GM12873 (cell line): ENCODE data around the gene GDF9.

Experiments used
- CTCF ChIP-seq: IDR thresholded peaks from 2 replicates; pipeline ENCODE4 v1.5.1; 2012; ENCODE audit warnings: low read depth, mild to moderate bottlenecking, moderate library complexity, low read length, control low read depth; ENCODE audit not compliant: insufficient read depth; ENCODE audit errors: missing control alignments

Gene GDF9

DNA sequence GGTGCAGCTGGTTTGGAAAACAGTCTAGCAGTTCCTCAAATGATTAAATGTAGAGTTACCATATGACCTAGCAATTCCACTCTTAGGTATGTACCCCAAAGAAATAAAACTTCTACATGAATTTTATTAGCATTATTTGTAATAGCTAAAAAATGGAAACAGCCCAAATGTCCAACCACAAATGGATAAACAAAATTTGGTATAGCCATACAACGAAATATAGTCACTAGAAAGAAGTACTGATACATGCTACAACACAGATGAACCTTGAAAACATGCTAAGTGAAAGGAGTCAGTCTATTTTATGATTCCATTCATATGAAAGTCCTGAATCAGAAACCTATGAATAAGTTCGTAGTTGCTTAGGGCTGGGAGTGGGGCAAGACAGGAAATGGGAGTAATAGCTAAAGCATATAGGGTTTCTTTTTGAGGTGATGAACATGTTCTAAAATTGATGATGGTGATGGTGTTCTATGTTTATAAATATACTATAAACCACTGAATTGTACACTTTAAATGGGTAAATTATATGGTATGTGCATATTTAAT, 6.3 kb downstream of the GDF9 start:
- no peak for TF ChIP-seq CTCF

GRCh38 chr5:132856011-132856410, 10.3 kb downstream of the GDF9 start:
- TF ChIP-seq CTCF: no peak

GRCh38 chr5:132854301-132854700, 12.0 kb downstream of the GDF9 start:
- TF ChIP-seq CTCF: no peak

DNA sequence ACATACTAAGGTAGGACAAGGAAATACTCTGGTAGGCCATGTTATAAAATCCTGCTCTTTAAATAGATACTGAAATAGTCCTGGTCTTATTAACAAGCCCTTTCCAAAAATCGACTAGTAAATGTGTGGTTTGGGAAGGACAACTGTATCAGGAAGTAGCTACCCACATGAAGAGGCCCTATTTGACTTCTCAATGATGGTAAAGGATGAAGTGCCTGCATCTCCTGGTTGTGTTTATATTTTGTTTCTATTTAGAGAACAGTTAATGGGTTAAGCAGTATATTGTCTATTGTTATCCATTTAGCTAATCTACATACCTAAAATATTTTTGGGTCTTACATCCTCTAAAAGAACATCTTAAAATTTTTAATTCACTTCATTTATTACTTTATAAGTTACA, 12.5 kb downstream of the GDF9 start:
- TF ChIP-seq CTCF: no peak

DNA sequence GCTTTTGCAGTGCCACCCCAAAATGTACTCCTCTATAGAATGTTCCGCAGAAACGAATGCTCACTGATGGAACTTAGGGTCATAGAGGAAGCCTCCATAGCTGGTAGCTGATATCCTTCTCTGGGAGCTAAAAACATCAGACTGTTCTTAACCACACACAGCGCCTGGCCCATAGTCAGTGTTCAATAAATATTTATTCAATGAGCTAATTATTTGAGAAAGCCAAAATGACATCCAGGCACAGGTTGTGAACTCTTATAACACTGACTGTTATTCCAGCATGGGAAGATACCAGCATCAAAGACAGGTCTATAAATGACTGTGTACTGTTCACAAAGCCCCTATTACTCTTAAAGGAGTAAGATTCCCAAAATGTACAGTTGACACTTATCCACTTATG, 12.9 kb downstream of the GDF9 start:
- no peak for TF ChIP-seq CTCF

- no peak for TF ChIP-seq CTCF
Observed at GRCh38 chr5:132850066-132850465, 16.2 kb downstream of the GDF9 start.

DNA sequence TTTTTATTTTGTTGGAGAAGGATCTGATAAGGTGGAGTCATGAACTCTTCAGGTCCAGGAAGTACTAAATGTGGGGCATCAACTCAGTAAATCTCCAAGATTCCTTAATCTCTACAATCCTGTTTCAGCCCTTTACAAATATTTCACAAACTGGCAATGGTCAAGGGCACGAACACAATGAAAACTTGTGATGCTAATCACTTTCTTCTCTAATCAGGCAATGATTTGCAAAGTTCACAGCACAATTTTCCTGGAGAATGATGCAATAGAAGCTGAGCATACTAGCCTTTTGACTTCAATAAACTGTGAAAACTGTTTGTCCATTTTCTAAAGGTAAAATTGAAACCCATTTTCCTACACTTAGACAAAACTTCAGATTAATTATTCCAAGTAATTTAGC, 16.9 kb downstream of the GDF9 start:
- no peak for TF ChIP-seq CTCF
